H1 (cell line): Measurements from ENCODE around the gene KCNQ1. TPM values are rescaled to one million over a fixed set of nuclear protein-coding genes. Genes with fewer than 3 reads are reported as not detected.

ENCODE experiments used
- CTCF ChIA-PET: fragments of 300-600 bp; sonication (Branson Sonifier 250); formaldehyde crosslinking; loops from one replicate; lab custom pipeline; 2021; ENCODE audit not compliant: partially characterized antibody; lab: Charles Lee
- POLR2A ChIA-PET: fragments of 300-600 bp; sonication (Branson Sonifier 250); formaldehyde crosslinking; loops from one replicate; lab custom pipeline; 2021; ENCODE audit warnings: inconsistent platforms; ENCODE audit not compliant: partially characterized antibody; lab: Charles Lee
- DNase-seq, 2 experiments: peaks; one replicate each; pipeline versions ENCODE4 v3.0.0 to v3.0.0-alpha.2; 2010 to 2022; ENCODE audit warnings: low spot score in 2 of 2, low read depth in 1 of 2, mixed read lengths in 1 of 2
- FAIRE-seq: peaks from 2 replicates; lab custom pipeline; 2011; peaks lifted over from hg19 to GRCh38; lab: Jason Lieb, UNC
- H2AFZ ChIP-seq: 2 replicates; pipeline ENCODE4 v1.8.1; 2012; ENCODE audit warnings: low read length, inconsistent platforms
- H2AK5ac ChIP-seq: 2 replicates; pipeline ENCODE4 v1.6.1; 2013; ENCODE audit warnings: low read depth, low read length
- H2BK120ac ChIP-seq: replicated peaks from 2 replicates; pipeline ENCODE3; 2013; ENCODE audit warnings: low read depth, low read length, inconsistent platforms
- H2BK12ac ChIP-seq: 2 replicates; pipeline ENCODE4 v1.6.1; 2013; ENCODE audit warnings: low read depth, low read length
- H2BK15ac ChIP-seq: 2 replicates; pipeline ENCODE4 v1.6.1; 2013; ENCODE audit warnings: low read length
- H2BK20ac ChIP-seq: 2 replicates; pipeline ENCODE4 v1.6.1; 2013; ENCODE audit warnings: low read length
- H2BK5ac ChIP-seq: 2 replicates; pipeline ENCODE4 v1.6.1; 2013; ENCODE audit warnings: low read depth, low read length
- H3K14ac ChIP-seq: 2 replicates; pipeline ENCODE4 v1.6.1; 2013; ENCODE audit warnings: inconsistent platforms; ENCODE audit not compliant: insufficient read length
- H3K18ac ChIP-seq: 2 replicates; pipeline ENCODE4 v1.6.1; 2013; ENCODE audit warnings: low read length; ENCODE audit errors: extremely low read depth
- H3K23ac ChIP-seq: 2 replicates; pipeline ENCODE4 v1.6.1; 2013; ENCODE audit warnings: inconsistent platforms; ENCODE audit not compliant: insufficient read length
- H3K23me2 ChIP-seq: 2 replicates; pipeline ENCODE4 v1.6.1; 2013; ENCODE audit warnings: low read depth, low read length
- H3K27ac ChIP-seq: 2 replicates; pipeline ENCODE4 v1.6.1; 2011; ENCODE audit warnings: low read depth, low read length, inconsistent platforms
- H3K27me3 ChIP-seq, 4 experiments: replicated peaks in 1 of 4; 1 replicate in 1 of 4; 2 replicates in 3 of 4; pipeline versions ENCODE4 v1.6.1 to v1.8.1; 2011 to 2013; ENCODE audit warnings: low read length in 3 of 4, mild to moderate bottlenecking in 3 of 4, inconsistent platforms in 2 of 4, mixed read lengths in 2 of 4, moderate library complexity in 1 of 4; ENCODE audit not compliant: control insufficient read depth in 3 of 4, insufficient read depth in 3 of 4; ENCODE audit errors: extremely low read depth in 1 of 4
- H3K36me3 ChIP-seq, 4 experiments: 2 replicates each; pipeline versions ENCODE4 v1.6.1 to v1.8.1; 2011 to 2013; ENCODE audit warnings: mild to moderate bottlenecking in 4 of 4, low read length in 3 of 4, moderate library complexity in 2 of 4, control low read depth in 1 of 4, inconsistent platforms in 1 of 4; ENCODE audit not compliant: insufficient read depth in 4 of 4, control insufficient read depth in 2 of 4
- H3K4ac ChIP-seq: replicated peaks from 2 replicates; pipeline ENCODE3; 2013; ENCODE audit warnings: low read length, low read depth, mixed read lengths, inconsistent platforms; ENCODE audit not compliant: insufficient read length
- H3K4me1 ChIP-seq, 4 experiments: replicated peaks in 1 of 4; 1 replicate in 1 of 4; 2 replicates in 3 of 4; pipeline versions ENCODE4 v1.6.1 to v1.8.1; 2011 to 2013; ENCODE audit warnings: low read length in 3 of 4, inconsistent platforms in 2 of 4, mixed read lengths in 1 of 4; ENCODE audit not compliant: insufficient read depth in 4 of 4, control insufficient read depth in 3 of 4
- H3K4me2 ChIP-seq, 2 experiments: 2 replicates each; pipeline versions ENCODE4 v1.6.1 to v1.8.1; 2011 to 2013; ENCODE audit warnings: low read depth in 2 of 2, low read length in 2 of 2, control low read depth in 1 of 2, inconsistent platforms in 1 of 2, mild to moderate bottlenecking in 1 of 2; ENCODE audit not compliant: insufficient read depth in 1 of 2
- H3K4me3 ChIP-seq, 4 experiments: fragments of 200-600, 300-600 bp in 1 of 4; sonication (generic), shearing (Covaris generic), sonication (Bioruptor Twin) in 1 of 4; 2 replicates each; pipeline versions ENCODE4 v1.5.1 to v1.8.1; 2011 to 2016; ENCODE audit warnings: low read length in 4 of 4, low read depth in 3 of 4, control low read depth in 2 of 4, inconsistent platforms in 2 of 4, mild to moderate bottlenecking in 2 of 4, mixed read lengths in 1 of 4, moderate library complexity in 1 of 4; ENCODE audit not compliant: insufficient read depth in 2 of 4; ENCODE audit errors: extremely low read depth in 1 of 4
- H3K56ac ChIP-seq: replicated peaks from 2 replicates; pipeline ENCODE3; 2013; ENCODE audit warnings: low read depth, mild to moderate bottlenecking, mixed read lengths, low read length, inconsistent platforms; ENCODE audit not compliant: insufficient read length
- H3K79me1 ChIP-seq: 2 replicates; pipeline ENCODE4 v1.6.1; 2013; ENCODE audit warnings: low read depth, low read length, control low read depth
- H3K79me2 ChIP-seq, 2 experiments: 2 replicates each; pipeline versions ENCODE4 v1.6.1 to v1.8.1; 2012 to 2013; ENCODE audit warnings: low read length in 2 of 2, mild to moderate bottlenecking in 2 of 2, inconsistent platforms in 1 of 2; ENCODE audit not compliant: insufficient read depth in 2 of 2, control insufficient read depth in 1 of 2
- H3K9ac ChIP-seq, 4 experiments: replicated peaks in 1 of 4; 1 replicate in 1 of 4; 2 replicates in 3 of 4; pipeline versions ENCODE4 v1.6.1 to v1.8.1; 2011 to 2013; ENCODE audit warnings: low read depth in 3 of 4, low read length in 3 of 4, control low read depth in 2 of 4, mild to moderate bottlenecking in 2 of 4, moderate library complexity in 2 of 4, inconsistent platforms in 1 of 4; ENCODE audit errors: extremely low read depth in 1 of 4
- H3K9me3 ChIP-seq, 2 experiments: 2 replicates each; pipeline versions ENCODE4 v1.6.1 to v1.8.1; 2012 to 2013; ENCODE audit warnings: mild to moderate bottlenecking in 2 of 2, moderate library complexity in 2 of 2, control low read depth in 1 of 2, inconsistent platforms in 1 of 2, low read depth in 1 of 2, low read length in 1 of 2, mixed read lengths in 1 of 2; ENCODE audit not compliant: insufficient read depth in 2 of 2
- H4K20me1 ChIP-seq, 2 experiments: replicated peaks in 1 of 2; 2 replicates each; pipeline versions ENCODE3 to v1.8.1; 2011 to 2013; ENCODE audit warnings: inconsistent platforms in 2 of 2, low read length in 2 of 2, mild to moderate bottlenecking in 1 of 2; ENCODE audit not compliant: insufficient read depth in 2 of 2, control insufficient read depth in 1 of 2
- H4K5ac ChIP-seq: 2 replicates; pipeline ENCODE4 v1.6.1; 2013; ENCODE audit warnings: low read length, low read depth, mixed read lengths, inconsistent platforms; ENCODE audit not compliant: insufficient read length
- H4K8ac ChIP-seq: 2 replicates; pipeline ENCODE4 v1.8.0; 2013; ENCODE audit warnings: mild to moderate bottlenecking, moderate library complexity, low read length, inconsistent platforms; ENCODE audit not compliant: insufficient read depth; ENCODE audit errors: extremely low read depth
- H4K91ac ChIP-seq: replicated peaks from 2 replicates; pipeline ENCODE3; 2013; ENCODE audit warnings: low read length, mixed read lengths, inconsistent platforms; ENCODE audit not compliant: insufficient read length
- ASH2L ChIP-seq: fragments of 200-600, 300-600 bp; sonication (generic); IDR thresholded peaks from one replicate; pipeline ENCODE4 v1.7.1; 2017; ENCODE audit warnings: low read length
- BCL11A ChIP-seq, 2 experiments: IDR thresholded peaks; one replicate each; pipeline ENCODE4 v1.6.1; 2011; ENCODE audit warnings: low read depth in 2 of 2, low read length in 2 of 2, mild to moderate bottlenecking in 2 of 2
- CBX8 ChIP-seq: fragments of 300-800, 300-1000 bp; sonication (generic); IDR thresholded peaks from 2 replicates; pipeline ENCODE4 v1.7.1; 2016; ENCODE audit warnings: low read depth, low read length, borderline replicate concordance
- GTF2F1 ChIP-seq: IDR thresholded peaks from 2 replicates; pipeline ENCODE4 v1.6.1; 2012; ENCODE audit warnings: low read depth, low read length, improper control_type of control experiment, borderline replicate concordance
- KDM4A ChIP-seq: IDR thresholded peaks from one replicate; pipeline ENCODE4 v1.7.1; 2012; ENCODE audit warnings: low read depth, mild to moderate bottlenecking, moderate library complexity, low read length, inconsistent platforms; ENCODE audit not compliant: severe bottlenecking
- NANOG ChIP-seq: IDR thresholded peaks from 2 replicates; pipeline ENCODE4 v1.6.1; 2011; ENCODE audit warnings: low read length, low read depth, mild to moderate bottlenecking, inconsistent platforms; ENCODE audit not compliant: insufficient read depth, poor library complexity, severe bottlenecking
- RXRA ChIP-seq: IDR thresholded peaks from 2 replicates; pipeline ENCODE4 v1.6.1; 2011; ENCODE audit warnings: low read depth, mild to moderate bottlenecking, low read length, moderate library complexity; ENCODE audit not compliant: insufficient read depth
- SIN3A ChIP-seq, 2 experiments: IDR thresholded peaks in 1 of 2; conservative IDR thresholded peaks in 1 of 2; 2 replicates each; pipeline ENCODE4 v1.6.1; 2011 to 2012; ENCODE audit warnings: low read length in 2 of 2, improper control_type of control experiment in 1 of 2, low read depth in 1 of 2, mild to moderate bottlenecking in 1 of 2
- SP1 ChIP-seq: IDR thresholded peaks from 2 replicates; pipeline ENCODE4 v1.6.1; 2011; ENCODE audit warnings: low read depth, low read length
- SRF ChIP-seq: IDR thresholded peaks from 2 replicates; pipeline ENCODE4 v1.6.1; 2011; ENCODE audit warnings: mild to moderate bottlenecking, low read depth, low read length, moderate library complexity
- SUZ12 ChIP-seq: fragments of 200-600 bp; sonication (generic); IDR thresholded peaks from 2 replicates; pipeline ENCODE4 v1.6.1; 2012; ENCODE audit warnings: mild to moderate bottlenecking, inconsistent platforms, low read length, moderate library complexity, mixed read lengths
- TCF12 ChIP-seq: IDR thresholded peaks from 2 replicates; pipeline ENCODE4 v1.6.1; 2011; ENCODE audit warnings: low read depth, mild to moderate bottlenecking, low read length
- WGBS, 2 experiments: shearing (Covaris generic) in 1 of 2; methylation state at CpG; one replicate each; pipeline versions ENCODE4 v1.1.6 to v1.1.7; 2013 to 2015; ENCODE audit warnings: low lambda C conversion rate in 2 of 2, mixed read lengths in 2 of 2, inconsistent platforms in 1 of 2, low coverage in 1 of 2, missing lambda C conversion rate in 1 of 2; ENCODE audit not compliant: insufficient replicate concordance in 2 of 2, insufficient coverage in 1 of 2, insufficient read length in 1 of 2; ENCODE audit errors: extremely low coverage in 1 of 2, missing lambda C conversion rate in 1 of 2; 5-methylcytosine and 5-hydroxymethylcytosine counted together
- polyA plus RNA-seq, 7 experiments: library from polyadenylated mRNA; depleted of rRNA in 3 of 7; stranded (reverse) in 5 of 7; unstranded in 2 of 7; fragments of >200 nt in 5 of 7; fragments of 200-250 nt in 2 of 7; gene quantifications; 1 replicate in 5 of 7; 2 replicates in 1 of 7; 4 replicates in 1 of 7; pipeline versions ENCODE4 v1.2.1 to v1.2.3, GENCODE V29; 2011 to 2013; ENCODE audit warnings: missing spikeins in 2 of 7, mixed read lengths in 2 of 7
- total RNA-seq: library from RNA; stranded (reverse); fragmentation: NEBNext Ultra II Directional; extraction: Animal tissue kit (Norgen Biotek cat#: 25700); gene quantifications from 2 replicates; pipeline ENCODE4 v1.2.1, GENCODE V29; 2021
- TF ChIP-seq, protein P1 (sequence below): IDR thresholded peaks from 2 replicates; pipeline ENCODE4 v1.6.1; 2011; ENCODE audit warnings: low read depth, mild to moderate bottlenecking, low read length; ENCODE audit not compliant: insufficient read depth

Gene KCNQ1
- total and polyA plus RNA-seq, 2 of the 8 experiments (the other 6 are each of a cell fraction or from before 2014, with no cell fraction given): 1.9 to 2.0 TPM

DNA sequence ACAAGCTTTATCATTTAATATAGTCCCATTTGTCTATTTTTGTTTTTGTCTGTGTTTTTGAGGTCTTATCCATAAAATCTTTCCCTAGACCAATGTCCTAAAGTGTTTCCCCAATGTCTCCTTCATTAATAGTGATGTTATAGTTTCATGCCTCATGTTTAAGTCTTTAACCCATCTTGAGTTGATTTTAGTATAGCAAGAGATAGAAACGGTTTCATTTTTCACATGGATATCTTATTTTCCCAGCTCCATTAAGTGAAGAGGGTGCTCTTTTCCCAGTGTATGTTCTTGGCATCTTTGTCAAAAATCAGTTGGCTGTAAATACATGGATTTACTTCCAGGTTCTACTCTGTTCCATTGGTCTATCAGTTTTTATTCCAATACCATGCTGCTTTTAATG lies 196.8 kb downstream of the KCNQ1 start:
- Histone ChIP-seq H3K79me2 (no peaks in the 10 kb centered on the region), H2BK15ac (no peak overlapping the region), H3K4me3 (no peak overlapping the region), H3K9ac (no peak overlapping the region), H4K5ac (no peak overlapping the region), H3K36me3 (no peaks in the 10 kb centered on the region; a peak in 2 of 8 replicates), H4K20me1 (no peaks in the 10 kb centered on the region), H3K18ac (no peak overlapping the region), H3K9me3 (peaks cover 67 to 70% of the 10 kb centered on the region in 2 experiments), H4K8ac (no peak overlapping the region), H2AFZ (no peak overlapping the region), H3K4ac (no peak overlapping the region), H3K23me2 (no peaks in the 10 kb centered on the region), H2BK5ac (no peak overlapping the region), H2AK5ac (no peak overlapping the region), H3K23ac (no peak overlapping the region), H3K27me3 (peaks cover 0 to 26% (median 10%) of the 10 kb centered on the region in 4 experiments; a peak in 6 of 7 replicates), H3K79me1 (no peaks in the 10 kb centered on the region), H2BK12ac (no peak overlapping the region), H4K91ac (no peak overlapping the region), H3K4me2 (no peak overlapping the region), H3K14ac (no peak overlapping the region), H3K56ac (no peak overlapping the region), H2BK20ac (no peak overlapping the region), H3K4me1 (no peaks in the 10 kb centered on the region), H3K27ac (no peak overlapping the region), H2BK120ac (no peak overlapping the region)
- ChIA-PET CTCF (no interaction called here), POLR2A (no interaction called here)
- WGBS, 2 experiments: 80% methylated on average over 1 of the region's 1 CpG; no CpG with 5 or more reads in 1 of the 2 experiments
- no peak for FAIRE-seq
- TF ChIP-seq BCL11A (IDR thresholded peaks at IDR 0.05; ENCODE audit: low read depth in 2 of 2, low read length in 2 of 2): no peak
- TF ChIP-seq CBX8: no peak
- TF ChIP-seq, protein P1, sequence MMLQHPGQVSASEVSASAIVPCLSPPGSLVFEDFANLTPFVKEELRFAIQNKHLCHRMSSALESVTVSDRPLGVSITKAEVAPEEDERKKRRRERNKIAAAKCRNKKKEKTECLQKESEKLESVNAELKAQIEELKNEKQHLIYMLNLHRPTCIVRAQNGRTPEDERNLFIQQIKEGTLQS: no peak
- TF ChIP-seq SIN3A (conservative IDR thresholded peaks at IDR 0.05 in 1 of 2, IDR thresholded peaks at IDR 0.05 in 1 of 2; ENCODE audit: low read depth in 1 of 2, low read length in 2 of 2): no peak
- TF ChIP-seq SRF: no peak
- TF ChIP-seq SP1: no peak
- TF ChIP-seq TCF12: no peak
- no peak for TF ChIP-seq SUZ12
- no peak for TF ChIP-seq GTF2F1
- TF ChIP-seq KDM4A: no peak
- TF ChIP-seq RXRA: no peak
- no peak for TF ChIP-seq NANOG
- no peak for TF ChIP-seq ASH2L
- DNase-seq: no peak
